NCI-H524 treated with DMSO at 0.1 percent for 48 hours (cell line): Measurements from ENCODE around the gene XAB2.

Experiments used
- DNase-seq: peaks from one replicate; lab custom pipeline; 2025; lab: John Stamatoyannopoulos, UW

The XAB2 gene

GRCh38 chr19:7629347-7630054 lies at the start of gene XAB2, which contains the start of gene PET100:
TSS of gene XAB2 (minus strand) at chr19:7629545. CDS start at chr19:7629527, 18 bp downstream.
TSS of gene PET100 (plus strand) at chr19:7629793. CDS start at chr19:7629834, 41 bp downstream.
- DNase-seq = peak; percentile 98

DNA sequence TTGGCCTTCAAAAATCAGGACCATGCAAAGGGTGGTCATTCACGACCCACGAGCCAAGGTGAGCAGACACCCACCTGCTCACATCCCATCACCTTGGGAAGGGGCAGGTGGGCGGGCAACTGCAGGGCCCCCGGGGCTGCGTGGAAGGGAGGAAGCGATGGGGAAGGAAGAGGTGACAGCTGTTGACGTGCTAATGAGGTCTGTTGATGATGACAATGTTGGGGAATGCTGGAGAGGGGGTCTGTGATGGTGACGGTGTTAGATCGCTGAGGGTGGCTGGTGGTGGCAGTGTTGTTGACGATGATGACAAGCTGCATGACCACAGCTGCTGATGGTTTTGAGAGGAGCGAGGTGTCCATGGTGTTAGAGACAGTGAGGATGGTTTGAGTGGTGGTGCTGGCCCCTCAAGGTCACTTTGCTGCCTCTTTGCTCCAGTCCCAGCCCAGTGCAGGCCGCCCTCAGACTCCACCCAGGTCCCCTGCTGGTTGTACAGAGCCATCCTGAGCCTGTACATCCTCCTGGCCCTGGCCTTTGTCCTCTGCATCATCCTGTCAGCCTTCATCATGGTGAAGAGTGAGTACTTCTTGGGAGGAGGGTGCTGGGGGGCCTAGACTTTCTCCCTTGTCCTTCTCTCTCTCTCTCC lies 48.4 kb upstream of the XAB2 start:
- no peak for DNase-seq

- no peak for DNase-seq
Measured at GRCh38 chr19:7676854-7677253, 47.5 kb upstream of the XAB2 start, which contains the start of gene MCEMP1. TSS of gene MCEMP1 (plus strand) at chr19:7677090. CDS start at chr19:7677121, 31 bp downstream.

GRCh38 chr19:7676376-7676775 lies 47.0 kb upstream of the XAB2 start:
- DNase-seq = no peak

DNA sequence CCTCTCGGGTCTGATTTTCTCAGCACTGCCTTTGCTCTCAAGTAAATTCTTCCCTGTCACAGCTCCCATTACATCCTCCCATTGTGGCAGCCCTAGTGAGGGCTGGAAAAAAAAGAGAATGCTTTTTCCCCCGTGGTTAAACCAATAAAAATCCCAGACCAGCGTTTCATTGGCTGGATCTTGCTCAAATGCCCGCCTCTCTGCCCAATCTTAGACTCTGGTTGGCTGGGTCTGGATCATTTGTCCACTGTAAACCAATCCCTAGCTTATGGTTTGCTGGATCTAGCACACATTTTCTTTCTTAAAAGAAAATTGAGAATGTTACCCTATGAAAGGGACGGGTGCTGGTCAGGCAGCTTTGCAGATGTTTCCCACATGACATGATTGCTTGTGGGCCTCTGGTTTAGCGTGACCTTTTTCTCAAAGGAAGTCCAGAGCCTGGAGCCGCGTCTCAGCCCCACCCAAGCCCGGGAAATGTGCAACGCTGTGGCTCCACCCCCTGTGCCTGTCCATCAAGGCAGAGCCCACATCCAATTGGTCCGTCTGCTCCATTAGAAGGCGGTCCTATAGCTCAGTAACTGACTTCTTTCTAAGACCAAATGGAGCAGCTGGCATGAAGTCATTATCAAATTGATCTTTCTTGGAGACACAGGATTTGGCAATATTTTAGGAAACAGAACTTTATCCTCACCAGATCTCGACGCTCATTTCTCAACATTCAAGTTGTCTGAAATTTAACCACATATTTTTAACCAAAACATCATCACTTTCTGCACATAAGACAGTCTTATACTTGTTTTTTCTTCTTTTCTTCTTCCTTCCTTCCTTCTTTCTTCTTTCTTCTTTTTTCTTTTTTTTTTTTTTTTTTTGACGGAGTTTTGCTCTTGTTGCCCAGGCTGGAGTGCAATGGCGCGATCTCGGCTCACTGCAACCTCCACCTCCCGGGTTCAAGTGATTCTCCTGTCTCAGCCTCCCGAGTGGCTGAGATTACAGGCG lies 45.0 kb upstream of the XAB2 start:
- DNase-seq = peak; percentile 52

GRCh38 chr19:7672522-7672921 lies 43.2 kb upstream of the XAB2 start:
- DNase-seq = no peak

DNA sequence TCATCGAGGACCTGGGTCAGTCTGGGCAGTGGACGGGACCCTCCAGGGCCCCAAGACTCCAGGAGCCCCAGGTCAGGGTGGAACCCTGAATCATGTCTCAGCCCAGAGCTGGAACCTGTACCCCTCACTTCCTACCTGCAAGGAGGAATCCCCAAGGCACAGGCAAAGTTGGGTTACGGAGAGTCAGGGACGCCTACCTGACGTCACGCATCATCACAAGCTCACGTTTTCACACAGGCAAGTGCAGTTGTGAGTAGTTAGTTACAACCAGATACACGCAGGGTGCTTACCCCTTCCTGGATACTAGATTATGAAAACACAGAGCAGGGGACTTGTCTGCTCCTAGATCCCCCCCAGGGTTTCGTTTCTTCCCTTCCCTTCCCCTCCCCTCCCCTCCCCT lies 41.4 kb upstream of the XAB2 start:
- DNase-seq = no peak

DNA sequence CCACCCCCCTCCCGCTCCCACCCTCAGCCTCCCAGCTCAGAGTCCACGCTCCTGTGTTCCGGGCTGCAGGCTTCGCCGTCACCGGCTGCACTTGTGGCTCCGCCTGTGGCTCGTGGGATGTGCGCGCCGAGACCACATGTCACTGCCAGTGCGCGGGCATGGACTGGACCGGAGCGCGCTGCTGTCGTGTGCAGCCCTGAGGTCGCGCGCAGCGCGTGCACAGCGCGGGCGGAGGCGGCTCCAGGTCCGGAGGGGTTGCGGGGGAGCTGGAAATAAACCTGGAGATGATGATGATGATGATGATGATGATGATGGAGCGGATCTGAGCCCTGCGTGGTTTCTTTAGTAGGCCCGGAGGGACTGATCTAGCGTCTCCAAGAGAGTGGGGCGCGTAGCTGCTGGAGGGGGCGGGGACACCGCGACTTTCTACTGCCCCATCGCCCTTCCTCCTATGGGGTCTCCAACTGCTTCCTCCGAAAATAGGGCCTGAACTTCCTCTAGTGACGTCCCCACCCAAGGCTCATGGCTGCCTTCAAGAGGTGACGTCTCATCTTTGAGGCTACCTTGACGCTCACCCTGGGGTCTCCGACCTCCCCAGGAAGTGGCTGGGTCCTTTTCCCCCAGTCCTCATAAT lies 40.9 kb upstream of the XAB2 start:
- no peak for DNase-seq

- no peak for DNase-seq
Measured at GRCh38 chr19:7669641-7670040, 40.3 kb upstream of the XAB2 start.

DNA sequence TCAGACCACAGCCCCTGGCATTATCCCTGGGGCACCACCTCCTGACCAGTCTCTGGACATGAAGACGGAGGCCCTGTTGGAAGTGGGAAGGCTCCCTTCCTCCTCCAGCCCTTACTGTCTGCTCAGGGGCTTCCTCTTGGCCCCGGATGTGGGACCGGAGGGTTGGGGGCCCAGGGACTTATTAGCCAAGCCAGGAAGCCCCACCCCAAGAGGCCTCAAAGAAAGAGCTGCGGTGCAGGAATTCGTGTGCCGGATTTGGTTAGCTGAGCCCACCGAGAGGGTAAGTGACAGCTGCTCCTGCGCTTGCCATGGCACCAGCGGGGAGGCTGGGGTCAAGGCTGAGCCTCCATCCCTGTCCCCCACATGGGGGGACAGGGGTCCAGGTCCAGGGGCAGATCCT lies 39.5 kb upstream of the XAB2 start, which contains the start of gene RETN:
RETN (plus strand) TSS at position 208 of the 400 bp plus-strand sequence. CDS start 278 bp downstream, outside the sequence.
- no peak for DNase-seq

GRCh38 chr19:7665076-7665475 lies 35.7 kb upstream of the XAB2 start:
- no peak for DNase-seq

DNA sequence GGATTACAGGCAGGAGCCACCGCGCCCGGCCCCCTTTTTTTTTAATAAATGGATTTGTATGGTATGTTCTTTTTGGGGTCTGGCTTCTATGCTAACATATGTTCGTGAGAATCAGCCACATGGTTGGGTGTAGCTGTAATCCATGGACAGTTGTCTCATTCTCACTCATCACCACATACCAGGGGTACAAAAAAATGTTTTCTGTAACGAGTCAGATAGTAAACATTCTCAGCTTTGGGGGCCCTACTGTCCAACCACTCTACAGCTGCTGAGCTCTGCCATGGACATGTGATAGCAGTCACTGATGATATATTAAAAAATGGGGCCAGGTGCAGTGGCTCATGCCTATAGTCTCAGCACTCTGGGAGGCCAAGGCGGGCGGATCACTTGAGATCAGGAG lies 34.4 kb upstream of the XAB2 start:
- no peak for DNase-seq

DNA sequence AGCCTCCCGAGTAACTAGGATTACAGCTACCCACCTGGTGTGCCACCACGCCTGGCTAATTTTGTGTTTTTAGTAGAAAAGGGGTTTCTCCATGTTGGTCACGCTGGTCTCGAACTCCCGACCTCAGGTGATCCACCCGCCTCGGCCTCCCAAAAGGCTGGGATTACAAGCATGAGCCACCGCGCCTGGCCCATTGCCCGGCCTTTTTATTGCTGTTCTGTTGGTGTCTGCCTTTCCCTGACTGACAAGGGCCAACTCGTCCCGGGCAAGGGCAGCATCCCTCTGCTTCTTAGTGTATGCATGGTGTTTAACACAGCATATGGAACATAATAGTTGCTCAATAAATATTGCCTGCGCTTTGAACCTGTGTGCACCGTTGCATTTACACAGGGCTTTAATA lies 33.3 kb upstream of the XAB2 start:
- no peak for DNase-seq

DNA sequence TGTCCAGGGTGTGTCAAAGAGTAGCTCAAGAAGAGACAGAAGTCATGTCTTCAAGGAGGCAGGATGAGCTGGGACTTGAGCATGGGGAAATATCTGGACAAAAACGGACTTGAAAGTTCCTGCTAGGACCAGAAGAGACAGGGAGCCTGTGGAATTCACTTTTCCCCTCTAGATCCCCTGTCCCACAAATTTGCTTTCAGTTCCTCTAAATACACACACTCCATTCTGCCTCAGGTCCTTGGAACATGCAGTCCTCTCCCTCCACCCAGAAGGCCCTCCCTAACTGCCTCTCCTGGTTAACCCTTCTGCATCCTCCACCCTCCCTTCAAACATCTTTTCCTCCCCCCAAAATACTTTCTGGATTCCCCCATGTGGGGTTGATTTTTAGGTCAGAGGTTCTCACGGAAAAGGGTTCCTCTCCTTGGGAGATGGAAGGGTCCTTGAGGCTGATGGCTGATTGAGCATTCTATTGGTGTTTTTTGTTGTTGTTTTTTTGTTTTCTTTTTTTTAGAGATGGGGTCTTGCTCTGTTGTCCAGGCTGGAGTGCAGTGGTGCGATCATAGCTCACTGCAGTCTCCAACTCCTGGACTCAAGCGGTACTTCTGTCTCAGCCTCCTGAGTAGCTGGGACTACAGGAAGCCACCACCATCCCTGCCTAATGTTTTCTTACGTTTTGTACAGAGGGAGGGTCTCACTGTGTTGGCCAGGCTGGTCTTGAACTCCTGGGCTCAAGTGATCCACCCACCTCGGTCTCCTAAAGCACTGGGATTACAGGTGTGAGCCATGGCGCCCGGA lies 32.6 kb upstream of the XAB2 start:
- no peak for DNase-seq

DNA sequence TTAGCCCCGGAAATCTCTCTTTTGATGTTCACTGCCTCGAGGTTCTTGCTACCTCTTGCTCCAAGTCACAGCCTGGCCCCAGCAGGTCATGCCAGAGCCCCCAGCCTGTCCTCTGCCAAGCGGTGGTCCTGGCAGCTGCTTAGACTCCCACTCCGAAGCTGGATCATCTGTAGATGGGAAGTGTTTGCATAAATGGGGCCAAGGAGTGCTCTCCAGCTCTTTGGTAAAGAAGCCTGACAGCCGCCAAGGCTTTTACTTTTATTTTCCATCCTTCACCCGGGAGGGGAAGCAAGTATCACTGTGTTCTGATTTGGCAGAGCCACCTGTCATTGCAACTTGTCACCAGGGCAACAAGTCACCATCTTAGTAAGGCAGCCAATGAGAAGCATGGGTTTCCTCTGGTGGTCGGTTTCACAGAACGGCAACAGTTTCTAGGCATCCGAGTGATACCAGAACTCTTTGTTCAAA lies 28.9 kb upstream of the XAB2 start:
- DNase-seq = peak; percentile 61

DNA sequence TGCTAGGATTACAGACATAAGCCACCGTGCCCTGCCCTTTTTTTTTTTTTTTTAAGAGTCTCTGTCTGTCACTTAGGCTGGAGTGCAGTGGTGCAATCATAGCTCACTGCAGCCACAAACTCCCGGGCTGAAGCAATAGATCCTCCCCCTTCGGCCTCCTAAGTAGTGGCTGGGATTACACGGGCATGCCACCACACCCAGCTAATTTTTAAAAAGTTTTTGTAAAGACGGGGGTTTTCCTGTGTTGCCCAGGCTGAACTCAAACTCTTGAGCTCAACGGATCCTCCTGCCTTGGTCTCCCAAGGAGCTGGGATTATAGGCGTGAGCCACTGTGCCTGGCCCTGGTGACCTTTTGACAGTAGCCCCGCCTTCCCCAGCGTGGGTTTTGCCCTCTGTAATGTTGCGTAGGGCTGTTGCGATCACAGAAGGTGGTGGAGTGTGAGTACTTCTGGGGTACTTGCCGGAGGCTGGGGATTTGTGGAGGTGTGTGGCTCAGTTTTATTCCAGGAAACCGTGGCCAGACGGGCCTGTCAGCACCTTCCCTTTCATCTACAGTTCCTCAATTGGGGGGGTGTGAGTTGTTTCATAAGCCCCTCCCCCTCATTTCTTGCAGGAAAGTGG lies 27.9 kb upstream of the XAB2 start:
- DNase-seq = no peak

DNA sequence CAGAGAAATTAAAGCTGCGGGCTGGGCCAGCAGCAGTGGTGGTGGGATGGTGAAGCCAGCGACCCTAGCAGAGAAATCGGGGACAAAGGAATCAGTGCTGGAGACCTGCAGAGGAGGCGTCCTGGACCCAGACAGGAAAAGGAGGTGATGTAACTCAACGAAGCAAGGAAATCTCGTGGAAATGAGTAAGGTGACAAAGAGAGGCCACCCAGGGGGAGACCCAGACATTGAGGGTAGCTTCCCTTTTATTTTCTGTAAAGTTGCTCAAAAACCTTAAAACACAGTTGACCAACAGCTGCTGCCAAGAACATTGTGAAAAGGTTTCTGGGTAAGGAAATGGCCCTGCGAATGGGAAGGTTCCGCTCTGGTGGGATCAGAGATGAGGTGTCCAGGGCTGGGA lies 26.2 kb upstream of the XAB2 start:
- DNase-seq = no peak

DNA sequence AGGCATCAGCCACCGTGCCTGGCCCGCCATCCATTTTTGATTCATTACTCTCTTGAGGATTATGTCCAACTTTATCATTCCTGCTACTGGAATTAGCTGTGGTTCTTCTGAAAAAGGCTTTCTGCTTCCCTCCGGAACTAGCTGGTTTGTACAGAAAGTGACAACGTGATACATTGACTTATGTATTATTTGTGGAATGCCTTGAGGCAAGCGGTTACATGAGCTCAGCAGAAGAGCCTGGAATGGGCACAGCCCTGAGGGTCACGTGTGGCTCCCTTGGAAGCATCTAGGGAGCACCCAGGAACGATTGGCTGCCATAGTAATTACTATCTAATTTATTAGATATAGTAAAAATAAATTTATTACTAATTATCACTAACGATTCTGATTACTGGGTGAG lies 25.1 kb upstream of the XAB2 start:
- no peak for DNase-seq

DNA sequence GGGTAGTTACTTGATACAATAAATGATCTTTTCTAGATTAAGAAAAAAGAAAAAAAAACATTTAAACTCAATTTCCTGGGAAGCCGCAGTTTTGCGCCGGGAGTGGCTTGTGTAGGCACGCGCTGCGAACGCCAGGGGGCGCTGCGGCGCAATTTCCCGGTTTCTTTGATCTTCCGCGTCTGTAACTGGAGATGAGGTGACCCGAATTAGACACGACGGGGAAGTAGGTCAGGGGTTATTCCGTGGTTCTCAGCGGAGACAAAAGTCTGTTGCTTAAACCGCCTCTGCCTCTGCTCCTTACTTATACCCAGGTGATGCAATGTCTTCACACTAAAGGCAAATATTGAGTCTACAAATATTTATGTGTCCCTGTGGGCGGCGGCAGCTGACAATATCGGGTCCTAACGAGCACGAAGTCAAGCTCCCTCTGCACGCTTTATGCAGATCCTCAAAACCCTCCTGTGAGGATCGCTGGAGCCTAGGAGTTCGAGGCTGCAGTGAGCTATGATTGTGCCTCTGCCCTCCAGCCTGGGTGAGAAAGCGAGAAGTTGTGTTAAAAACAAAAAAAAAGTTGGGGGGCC lies 22.8 kb upstream of the XAB2 start:
- peak; percentile 32 for DNase-seq

DNA sequence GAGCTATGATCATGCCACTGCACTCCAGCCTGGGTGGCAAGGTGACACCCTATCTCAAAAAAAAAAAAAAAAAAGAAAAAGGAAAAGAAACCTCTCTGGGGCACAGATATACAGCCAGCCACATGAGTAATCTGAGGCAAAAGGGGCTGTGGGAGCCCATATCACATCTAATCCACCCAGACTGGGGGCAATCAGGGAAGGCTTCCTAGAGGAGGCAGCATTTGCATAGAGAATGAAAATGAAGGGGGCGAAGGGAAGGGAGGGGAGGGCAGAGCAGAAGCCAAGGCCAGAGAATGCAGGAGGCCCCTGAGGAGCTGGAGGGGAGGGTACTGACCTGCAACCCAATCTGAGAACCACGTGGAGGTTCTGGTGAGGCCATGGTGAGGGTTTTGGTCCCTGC lies 20.8 kb upstream of the XAB2 start:
- no peak for DNase-seq
